HG03520 (cell line): ENCODE results near the gene PKP2.
"Not testable (repeated sequence)": the region's sequence is repeated elsewhere in the genome, so short reads cannot be mapped to it uniquely, and the experiment has no call there.

ENCODE experiments used
- ATAC-seq: cut with Tn5 transposase; IDR thresholded peaks from one replicate; pipeline ENCODE4 v1.9.1; 2021; ENCODE audit warnings: mild to moderate bottlenecking, moderate library complexity; ENCODE audit not compliant: unreplicated experiment

The PKP2 gene

GRCh38 chr12:32897281-32897610, 669 bp upstream of the PKP2 start:
- ATAC-seq: no peak

- no peak for ATAC-seq
Observed at GRCh38 chr12:32895688-32896431, 717 bp downstream of the PKP2 start.

- no peak for ATAC-seq
Observed at GRCh38 chr12:32894566-32894965, 2.0 kb downstream of the PKP2 start.

- ATAC-seq: no peak
Observed at GRCh38 chr12:32893458-32893857, 3.1 kb downstream of the PKP2 start.

GRCh38 chr12:32893043-32893442, 3.5 kb downstream of the PKP2 start:
- no peak for ATAC-seq

- not testable (repeated sequence) for ATAC-seq
Observed at GRCh38 chr12:32892369-32892768, 4.2 kb downstream of the PKP2 start.

- no peak for ATAC-seq
Observed at GRCh38 chr12:32891956-32892355, 4.6 kb downstream of the PKP2 start.

GRCh38 chr12:32891526-32891925, 5.1 kb downstream of the PKP2 start:
- no peak for ATAC-seq

GRCh38 chr12:32889011-32889760, 7.4 kb downstream of the PKP2 start:
- no peak for ATAC-seq

- ATAC-seq: no peak
Observed at GRCh38 chr12:32887058-32887457, 9.5 kb downstream of the PKP2 start.

GRCh38 chr12:32885831-32886230, 10.7 kb downstream of the PKP2 start:
- ATAC-seq: no peak

GRCh38 chr12:32884962-32885361, 11.6 kb downstream of the PKP2 start:
- ATAC-seq: no peak

GRCh38 chr12:32881702-32882101, 14.9 kb downstream of the PKP2 start:
- ATAC-seq: no peak

- ATAC-seq: no peak
Observed at GRCh38 chr12:32881107-32881506, 15.5 kb downstream of the PKP2 start.

- not testable (repeated sequence) for ATAC-seq
Observed at GRCh38 chr12:32879066-32879465, 17.5 kb downstream of the PKP2 start.

GRCh38 chr12:32877601-32878459, 18.7 kb downstream of the PKP2 start:
- ATAC-seq: no peak

GRCh38 chr12:32876004-32876403, 20.6 kb downstream of the PKP2 start:
- ATAC-seq: no peak

- no peak for ATAC-seq
Observed at GRCh38 chr12:32874975-32875374, 21.6 kb downstream of the PKP2 start.

- ATAC-seq: no peak
Observed at GRCh38 chr12:32874078-32874477, 22.5 kb downstream of the PKP2 start.

- ATAC-seq: not testable (repeated sequence)
Observed at GRCh38 chr12:32872416-32872815, 24.2 kb downstream of the PKP2 start.

- no peak for ATAC-seq
Observed at GRCh38 chr12:32870716-32871115, 25.9 kb downstream of the PKP2 start.

GRCh38 chr12:32868885-32869284, 27.7 kb downstream of the PKP2 start:
- ATAC-seq: no peak
